Measurements from ENCODE around the gene ECHDC3. TPM values are rescaled to one million over a fixed set of nuclear protein-coding genes. Genes with fewer than 3 reads are reported as not detected.

ECHDC3 gene
- total RNA-seq, 2 donors from 2014 or later: 77.6 to 98.3 TPM

GRCh38 chr10:11712744-11713143 lies 29.4 kb upstream of the ECHDC3 start:
- intact Hi-C loops (cut with DNase I): no loop called here
- WGBS: 58% methylated on average over 7 of the region's 7 CpGs
- Histone ChIP-seq H3K4me3 (no peak overlapping the region), H3K9me3 (no peaks in the 10 kb centered on the region), H3K36me3 (no peaks in the 10 kb centered on the region), H3K4me1 (replicated peaks) (no peaks in the 10 kb centered on the region), H3K27me3 (replicated peaks; ENCODE audit: insufficient read depth) (no peaks in the 10 kb centered on the region), H3K27ac (no peak overlapping the region)
- no peak for DNase-seq (ENCODE audit: low spot score)
- TF ChIP-seq POLR2AphosphoS5 (IDR thresholded peaks at IDR 0.05): no peak
- TF ChIP-seq POLR2A (IDR thresholded peaks at IDR 0.05): no peak
- no peak for TF ChIP-seq CTCF (IDR thresholded peaks at IDR 0.05)

GRCh38 chr10:11713186-11713743 lies 28.9 kb upstream of the ECHDC3 start:
- H3K9me3 ChIP-seq: no peaks in the 10 kb centered on the region
- H3K27me3 ChIP-seq (replicated peaks; ENCODE audit: insufficient read depth): no peaks in the 10 kb centered on the region
- no peaks in the 10 kb centered on the region for H3K36me3 ChIP-seq
- intact Hi-C loops (cut with DNase I): no loop called here
- no peak for DNase-seq (ENCODE audit: low spot score)
- WGBS: 58% methylated on average over 15 of the region's 15 CpGs
- H3K4me1 ChIP-seq (replicated peaks): no peaks in the 10 kb centered on the region
- no peak overlapping the region for H3K27ac ChIP-seq
- TF ChIP-seq CTCF (IDR thresholded peaks at IDR 0.05) (no peak), POLR2A (IDR thresholded peaks at IDR 0.05) (no peak), POLR2AphosphoS5 (IDR thresholded peaks at IDR 0.05) (no peak)
- H3K4me3 ChIP-seq: no peak overlapping the region

GRCh38 chr10:11713963-11714362 lies 28.2 kb upstream of the ECHDC3 start:
- Histone ChIP-seq H3K4me1 (replicated peaks) (no peaks in the 10 kb centered on the region), H3K27ac (no peak overlapping the region), H3K9me3 (no peaks in the 10 kb centered on the region), H3K4me3 (no peak overlapping the region), H3K36me3 (no peaks in the 10 kb centered on the region), H3K27me3 (replicated peaks; ENCODE audit: insufficient read depth) (no peaks in the 10 kb centered on the region)
- WGBS: 79% methylated on average over 10 of the region's 10 CpGs
- intact Hi-C loops (cut with DNase I): no loop called here
- TF ChIP-seq POLR2AphosphoS5 (IDR thresholded peaks at IDR 0.05) (no peak), CTCF (IDR thresholded peaks at IDR 0.05) (no peak), POLR2A (IDR thresholded peaks at IDR 0.05) (no peak)
- DNase-seq (ENCODE audit: low spot score): no peak

- H3K9me3 ChIP-seq: no peaks in the 10 kb centered on the region
- DNase-seq (ENCODE audit: low spot score): no peak
- no peak for TF ChIP-seq POLR2AphosphoS5 (IDR thresholded peaks at IDR 0.05)
- intact Hi-C loops (cut with DNase I): no loop called here
- no peak overlapping the region for H3K27ac ChIP-seq
- no peaks in the 10 kb centered on the region for H3K36me3 ChIP-seq
- H3K27me3 ChIP-seq (replicated peaks; ENCODE audit: insufficient read depth): no peaks in the 10 kb centered on the region
- WGBS: 91% methylated on average over 9 of the region's 9 CpGs
- no peak overlapping the region for H3K4me3 ChIP-seq
- H3K4me1 ChIP-seq (replicated peaks): no peaks in the 10 kb centered on the region
Measured at GRCh38 chr10:11714750-11715365, 27.3 kb upstream of the ECHDC3 start.

GRCh38 chr10:11715815-11716494 lies 26.2 kb upstream of the ECHDC3 start:
- peak; percentile 74 for DNase-seq (ENCODE audit: low spot score)
- no peaks in the 10 kb centered on the region for H3K27me3 ChIP-seq (replicated peaks; ENCODE audit: insufficient read depth)

More at GRCh38 chr10:11715815-11716494, 26.2 kb upstream of the ECHDC3 start:
- H3K4me1 ChIP-seq (replicated peaks): no peaks in the 10 kb centered on the region
- no peak overlapping the region for H3K4me3 ChIP-seq
- no peaks in the 10 kb centered on the region for H3K9me3 ChIP-seq
- H3K27ac ChIP-seq: peak overlapping the region in 1 of 2 donors; percentile 44
- TF ChIP-seq CTCF (IDR thresholded peaks at IDR 0.05) (no peak), POLR2AphosphoS5 (IDR thresholded peaks at IDR 0.05) (peak; percentile 65)
- H3K36me3 ChIP-seq: no peaks in the 10 kb centered on the region
- intact Hi-C loops (cut with DNase I): no loop called here
- WGBS: 25% methylated on average over 13 of the region's 13 CpGs

All from prostate gland (tissue), 2 donors.